ENCODE results near the gene CCDC33. TPM values are rescaled to one million over a fixed set of nuclear protein-coding genes. Genes with fewer than 3 reads are reported as not detected.

CCDC33 gene
- total and polyA plus RNA-seq, 2 experiments from 2014 or later = 0.63 to 0.86 TPM

DNA sequence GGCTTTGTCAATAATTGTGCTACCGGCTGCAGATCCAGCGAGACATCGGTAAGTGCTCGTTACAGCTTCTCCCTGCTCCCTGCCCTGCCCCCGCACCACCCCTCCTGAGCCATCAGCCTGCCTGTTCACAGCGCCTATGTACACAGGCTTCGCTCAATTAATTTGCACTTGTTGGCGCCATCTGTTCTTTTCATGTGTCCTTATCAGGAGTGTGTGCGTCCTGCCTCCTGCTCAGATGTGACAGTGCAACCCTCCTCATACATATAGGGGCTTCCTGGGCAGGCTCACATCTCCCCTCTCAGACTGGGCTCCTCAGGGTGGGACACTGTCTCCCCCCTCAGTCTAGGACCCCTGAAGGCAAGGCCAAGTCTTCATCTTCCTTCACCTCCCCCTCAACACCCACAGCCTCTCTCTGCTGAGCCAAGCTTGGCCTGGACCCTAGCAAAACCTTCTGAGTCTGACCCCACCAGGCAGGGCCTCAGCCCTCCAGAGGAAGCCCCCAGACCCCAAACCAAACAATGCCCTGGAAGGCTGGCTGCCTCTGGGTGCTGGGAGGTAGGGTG is 76.4 kb downstream of the CCDC33 start:
- H3K4me1 ChIP-seq (ENCODE audit: insufficient read depth) = peaks cover 34% of the 10 kb centered on the region
- TF ChIP-seq, protein P1, sequence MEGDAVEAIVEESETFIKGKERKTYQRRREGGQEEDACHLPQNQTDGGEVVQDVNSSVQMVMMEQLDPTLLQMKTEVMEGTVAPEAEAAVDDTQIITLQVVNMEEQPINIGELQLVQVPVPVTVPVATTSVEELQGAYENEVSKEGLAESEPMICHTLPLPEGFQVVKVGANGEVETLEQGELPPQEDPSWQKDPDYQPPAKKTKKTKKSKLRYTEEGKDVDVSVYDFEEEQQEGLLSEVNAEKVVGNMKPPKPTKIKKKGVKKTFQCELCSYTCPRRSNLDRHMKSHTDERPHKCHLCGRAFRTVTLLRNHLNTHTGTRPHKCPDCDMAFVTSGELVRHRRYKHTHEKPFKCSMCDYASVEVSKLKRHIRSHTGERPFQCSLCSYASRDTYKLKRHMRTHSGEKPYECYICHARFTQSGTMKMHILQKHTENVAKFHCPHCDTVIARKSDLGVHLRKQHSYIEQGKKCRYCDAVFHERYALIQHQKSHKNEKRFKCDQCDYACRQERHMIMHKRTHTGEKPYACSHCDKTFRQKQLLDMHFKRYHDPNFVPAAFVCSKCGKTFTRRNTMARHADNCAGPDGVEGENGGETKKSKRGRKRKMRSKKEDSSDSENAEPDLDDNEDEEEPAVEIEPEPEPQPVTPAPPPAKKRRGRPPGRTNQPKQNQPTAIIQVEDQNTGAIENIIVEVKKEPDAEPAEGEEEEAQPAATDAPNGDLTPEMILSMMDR (IDR thresholded peaks at IDR 0.05; ENCODE audit: poor library complexity) = no peak
- TF ChIP-seq EZH2phosphoT487 (IDR thresholded peaks at IDR 0.05; ENCODE audit: low read depth, severe bottlenecking, unreplicated experiment) = no peak
- no peak for TF ChIP-seq EZH2 (IDR thresholded peaks at IDR 0.05; ENCODE audit: borderline replicate concordance)
- no peak for DNase-seq (ENCODE audit: low spot score)
- no peak overlapping the region for H2AFZ ChIP-seq
- H3K9me3 ChIP-seq (ENCODE audit: low read depth) = no peaks in the 10 kb centered on the region
- H3K79me2 ChIP-seq = no peaks in the 10 kb centered on the region
- H3K9me2 ChIP-seq (replicated peaks; ENCODE audit: insufficient read depth) = no peaks in the 10 kb centered on the region
- no peaks in the 10 kb centered on the region for H4K20me1 ChIP-seq (ENCODE audit: insufficient read depth, poor library complexity, severe bottlenecking)
- H3K27ac ChIP-seq = no peak overlapping the region
- no peak overlapping the region for H3K4me2 ChIP-seq
- no peaks in the 10 kb centered on the region for H3K36me3 ChIP-seq (replicated peaks; ENCODE audit: insufficient read depth, low read depth)
- peaks cover 9% of the 10 kb centered on the region for H3K27me3 ChIP-seq
- no peak overlapping the region for H3K4me3 ChIP-seq
- WGBS (ENCODE audit: low lambda C conversion rate, missing lambda C conversion rate) = 64% methylated on average over 9 of the region's 9 CpGs

DNA sequence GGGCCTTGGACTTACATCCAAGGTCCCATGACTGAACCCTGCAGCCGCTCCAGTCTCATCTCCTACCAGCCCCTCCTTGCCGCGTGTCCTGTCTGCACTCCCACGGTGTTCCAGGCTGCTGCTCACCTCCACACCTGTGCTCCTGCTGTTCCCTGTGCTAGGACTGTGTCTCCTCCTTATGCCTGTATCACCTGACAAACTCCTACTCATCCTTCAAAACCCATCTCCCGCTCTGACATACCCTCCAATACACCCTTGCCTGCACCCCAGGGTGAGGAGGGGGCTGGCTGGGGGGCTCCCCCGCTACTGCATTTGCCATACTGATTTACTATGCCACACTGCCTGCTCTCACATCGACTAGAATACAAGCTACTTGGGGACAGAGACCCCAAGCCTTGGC is 77.8 kb downstream of the CCDC33 start:
- Histone ChIP-seq H3K4me2 (no peak overlapping the region), H4K20me1 (ENCODE audit: insufficient read depth, poor library complexity, severe bottlenecking) (no peaks in the 10 kb centered on the region), H3K4me1 (ENCODE audit: insufficient read depth) (peaks cover 39% of the 10 kb centered on the region), H3K4me3 (no peak overlapping the region), H3K27ac (no peak overlapping the region), H3K27me3 (peaks cover 9% of the 10 kb centered on the region), H3K79me2 (no peaks in the 10 kb centered on the region), H3K9me2 (replicated peaks; ENCODE audit: insufficient read depth) (no peaks in the 10 kb centered on the region), H2AFZ (no peak overlapping the region), H3K36me3 (replicated peaks; ENCODE audit: insufficient read depth, low read depth) (no peaks in the 10 kb centered on the region), H3K9me3 (ENCODE audit: low read depth) (no peaks in the 10 kb centered on the region)
- 90% methylated on average over 7 of the region's 7 CpGs for WGBS (ENCODE audit: low lambda C conversion rate, missing lambda C conversion rate)
- no peak for DNase-seq (ENCODE audit: low spot score)
- TF ChIP-seq, protein P1 (IDR thresholded peaks at IDR 0.05; ENCODE audit: poor library complexity) = no peak
- TF ChIP-seq EZH2 (IDR thresholded peaks at IDR 0.05; ENCODE audit: borderline replicate concordance) = no peak

DNA sequence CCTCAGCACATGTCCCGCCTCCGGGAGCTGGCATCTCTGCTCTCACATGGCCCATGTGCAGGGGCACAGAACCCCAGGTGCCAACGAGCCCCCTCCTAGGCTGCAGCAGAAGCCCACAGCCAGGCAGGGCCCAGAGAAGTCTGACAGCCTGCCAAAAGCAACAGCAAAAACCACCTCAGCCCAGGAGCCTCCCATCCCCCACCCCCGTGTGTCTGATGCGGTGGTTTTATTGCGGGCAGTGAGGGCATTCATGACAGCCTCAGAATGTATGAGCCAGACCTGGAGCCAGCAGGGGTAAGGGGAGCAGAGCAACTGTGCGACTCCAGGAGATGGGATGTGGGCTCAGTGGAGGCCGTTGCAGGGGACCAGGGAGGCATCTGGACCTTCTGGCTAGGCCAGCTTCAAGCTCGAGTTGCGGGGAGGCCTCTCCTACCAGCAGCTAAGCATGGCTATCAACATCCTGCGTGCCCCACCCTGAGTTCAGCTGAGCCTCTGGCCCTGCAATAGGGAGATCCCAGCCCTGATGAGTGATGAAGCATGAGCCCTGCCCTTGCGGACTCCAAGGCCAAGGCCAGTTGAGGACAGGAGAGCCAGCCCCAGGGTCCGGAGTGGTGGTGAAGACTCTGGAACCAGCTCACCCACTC is 78.8 kb downstream of the CCDC33 start:
- Histone ChIP-seq H3K36me3 (replicated peaks; ENCODE audit: insufficient read depth, low read depth) (no peaks in the 10 kb centered on the region), H2AFZ (no peak overlapping the region), H3K9me3 (ENCODE audit: low read depth) (no peaks in the 10 kb centered on the region), H3K4me3 (no peak overlapping the region), H4K20me1 (ENCODE audit: insufficient read depth, poor library complexity, severe bottlenecking) (no peaks in the 10 kb centered on the region), H3K9me2 (replicated peaks; ENCODE audit: insufficient read depth) (no peaks in the 10 kb centered on the region), H3K27me3 (no peaks in the 10 kb centered on the region), H3K79me2 (no peaks in the 10 kb centered on the region), H3K27ac (no peak overlapping the region), H3K4me2 (no peak overlapping the region), H3K4me1 (ENCODE audit: insufficient read depth) (peaks cover 39% of the 10 kb centered on the region)
- WGBS (ENCODE audit: low lambda C conversion rate, missing lambda C conversion rate) = 75% methylated on average over 13 of the region's 13 CpGs
- TF ChIP-seq, protein P1 (IDR thresholded peaks at IDR 0.05; ENCODE audit: poor library complexity) = no peak
- TF ChIP-seq EZH2 (IDR thresholded peaks at IDR 0.05; ENCODE audit: borderline replicate concordance) (no peak), EZH2phosphoT487 (IDR thresholded peaks at IDR 0.05; ENCODE audit: low read depth, severe bottlenecking, unreplicated experiment) (no peak)
- DNase-seq (ENCODE audit: low spot score) = no peak
